ENCODE data around the gene LAMTOR1.

LAMTOR1 gene

GRCh38 chr11:72080326-72081183, 22.5 kb downstream of the LAMTOR1 start, which contains the start of the genes LRRC51 and NUMA1:
Gene LRRC51 (plus strand): TSS chr11:72080850. CDS start chr11:72089084, 8,234 bp downstream.
Gene NUMA1 (minus strand): TSS chr11:72080542. CDS start chr11:72035943, 44,599 bp downstream.
- DNase-seq, result peak; percentile 100

GRCh38 chr11:72079819-72080325, 23.2 kb downstream of the LAMTOR1 start:
- peak; percentile 85 for DNase-seq

- no peak for DNase-seq
These were observed 24.6 kb downstream of the LAMTOR1 start for GRCh38 chr11:72078477-72078876.

GRCh38 chr11:72075756-72076155, 27.3 kb downstream of the LAMTOR1 start:
- no peak for DNase-seq

- peak; percentile 4 for DNase-seq
These were observed 28.0 kb downstream of the LAMTOR1 start for GRCh38 chr11:72075109-72075508.

- no peak for DNase-seq
These were observed 30.7 kb downstream of the LAMTOR1 start for GRCh38 chr11:72072348-72072747.

GRCh38 chr11:72070491-72070890, 32.6 kb downstream of the LAMTOR1 start:
- no peak for DNase-seq

- DNase-seq, result no peak
These were observed 33.3 kb downstream of the LAMTOR1 start for GRCh38 chr11:72069787-72070251.

GRCh38 chr11:72069200-72069599, 33.9 kb downstream of the LAMTOR1 start:
- no peak for DNase-seq

GRCh38 chr11:72067676-72068075, 35.4 kb downstream of the LAMTOR1 start:
- no peak for DNase-seq

GRCh38 chr11:72067266-72067665, 35.8 kb downstream of the LAMTOR1 start:
- DNase-seq, result no peak

GRCh38 chr11:72066855-72067254, 36.2 kb downstream of the LAMTOR1 start:
- no peak for DNase-seq

- no peak for DNase-seq
These were observed 41.2 kb downstream of the LAMTOR1 start for GRCh38 chr11:72061739-72062396.

- DNase-seq, result no peak
These were observed 44.6 kb downstream of the LAMTOR1 start for GRCh38 chr11:72058416-72059034.

GRCh38 chr11:72048766-72049460, 54.2 kb downstream of the LAMTOR1 start:
- peak; percentile 78 for DNase-seq
